CD4-positive, alpha-beta T cell treated with Interleukin-10 for 1 hour (primary cell): ENCODE measurements around the gene P3H3.

Experiments
- DNase-seq: peaks from one replicate; pipeline ENCODE4 v3.0.0-alpha.2; 2020

P3H3 gene

GRCh38 chr12:6828781-6829535 lies 751 bp downstream of the P3H3 start:
- peak; percentile 32 for DNase-seq

GRCh38 chr12:6829536-6830220 lies 1.5 kb downstream of the P3H3 start:
- no peak for DNase-seq

GRCh38 chr12:6830286-6830890 lies 2.2 kb downstream of the P3H3 start:
- no peak for DNase-seq

GRCh38 chr12:6830999-6831398 lies 2.8 kb downstream of the P3H3 start:
- no peak for DNase-seq

- DNase-seq, result no peak
Observed at GRCh38 chr12:6831450-6831995, 3.3 kb downstream of the P3H3 start.

GRCh38 chr12:6832125-6832524 lies 3.9 kb downstream of the P3H3 start:
- no peak for DNase-seq

GRCh38 chr12:6833189-6833890 lies 5.1 kb downstream of the P3H3 start:
- no peak for DNase-seq

GRCh38 chr12:6834254-6834653 lies 6.0 kb downstream of the P3H3 start:
- no peak for DNase-seq

GRCh38 chr12:6834873-6835272 lies 6.7 kb downstream of the P3H3 start:
- no peak for DNase-seq

GRCh38 chr12:6836851-6837250 lies 8.6 kb downstream of the P3H3 start:
- no peak for DNase-seq

- no peak for DNase-seq
Observed at GRCh38 chr12:6837370-6838060, 9.3 kb downstream of the P3H3 start.

- no peak for DNase-seq
Observed at GRCh38 chr12:6838854-6839253, 10.6 kb downstream of the P3H3 start.

- DNase-seq, result no peak
Observed at GRCh38 chr12:6839482-6840201, 11.4 kb downstream of the P3H3 start.

GRCh38 chr12:6840330-6840729 lies 12.1 kb downstream of the P3H3 start:
- DNase-seq, result no peak

- DNase-seq, result no peak
Observed at GRCh38 chr12:6840761-6841515, 12.7 kb downstream of the P3H3 start, which contains the start of gene GNB3. TSS of gene GNB3 (plus strand) at chr12:6840925. CDS start at chr12:6841288, 363 bp downstream.

GRCh38 chr12:6842075-6842474 lies 13.9 kb downstream of the P3H3 start:
- DNase-seq, result no peak

- no peak for DNase-seq
Observed at GRCh38 chr12:6843118-6843902, 15.1 kb downstream of the P3H3 start.

- DNase-seq, result no peak
Observed at GRCh38 chr12:6845395-6845794, 17.2 kb downstream of the P3H3 start.

- DNase-seq, result no peak
Observed at GRCh38 chr12:6846316-6846869, 18.2 kb downstream of the P3H3 start.

GRCh38 chr12:6847676-6848075 lies 19.5 kb downstream of the P3H3 start:
- DNase-seq, result no peak
